Ectodermal cell (in vitro differentiated cells): ENCODE data around the gene VIPR1.
"Not testable (repeated sequence)": the region's sequence is repeated elsewhere in the genome, so short reads cannot be mapped to it uniquely, and the experiment has no call there.

Experiments used
- H3K27ac ChIP-seq: 2 replicates; pipeline ENCODE4 v1.7.0; 2013; ENCODE audit warnings: mild to moderate bottlenecking, low read depth, low read length; ENCODE audit not compliant: insufficient read depth, poor library complexity, severe bottlenecking
- H3K27me3 ChIP-seq: 2 replicates; pipeline ENCODE4 v1.7.0; 2013; ENCODE audit warnings: mild to moderate bottlenecking, low read length; ENCODE audit not compliant: insufficient read depth, control insufficient read depth, poor library complexity, severe bottlenecking
- H3K36me3 ChIP-seq: one replicate; pipeline ENCODE4 v1.7.0; 2013; ENCODE audit warnings: low read length; ENCODE audit not compliant: control insufficient read depth, insufficient read depth
- H3K4me1 ChIP-seq: one replicate; pipeline ENCODE4 v1.7.0; 2013; ENCODE audit warnings: low read length; ENCODE audit not compliant: control insufficient read depth, insufficient read depth
- H3K4me3 ChIP-seq: 2 replicates; pipeline ENCODE4 v1.7.0; 2013; ENCODE audit warnings: low read depth, low read length, control low read depth; ENCODE audit not compliant: insufficient read depth
- H3K9me3 ChIP-seq: 2 replicates; pipeline ENCODE4 v1.7.0; 2013; ENCODE audit warnings: mild to moderate bottlenecking, low read length, moderate library complexity; ENCODE audit not compliant: control insufficient read depth
- WGBS, 2 experiments: methylation state at CpG; one replicate each; pipeline ENCODE4 v1.1.7; 2013; ENCODE audit warnings: missing lambda C conversion rate in 2 of 2; 5-methylcytosine and 5-hydroxymethylcytosine counted together

The VIPR1 gene

DNA sequence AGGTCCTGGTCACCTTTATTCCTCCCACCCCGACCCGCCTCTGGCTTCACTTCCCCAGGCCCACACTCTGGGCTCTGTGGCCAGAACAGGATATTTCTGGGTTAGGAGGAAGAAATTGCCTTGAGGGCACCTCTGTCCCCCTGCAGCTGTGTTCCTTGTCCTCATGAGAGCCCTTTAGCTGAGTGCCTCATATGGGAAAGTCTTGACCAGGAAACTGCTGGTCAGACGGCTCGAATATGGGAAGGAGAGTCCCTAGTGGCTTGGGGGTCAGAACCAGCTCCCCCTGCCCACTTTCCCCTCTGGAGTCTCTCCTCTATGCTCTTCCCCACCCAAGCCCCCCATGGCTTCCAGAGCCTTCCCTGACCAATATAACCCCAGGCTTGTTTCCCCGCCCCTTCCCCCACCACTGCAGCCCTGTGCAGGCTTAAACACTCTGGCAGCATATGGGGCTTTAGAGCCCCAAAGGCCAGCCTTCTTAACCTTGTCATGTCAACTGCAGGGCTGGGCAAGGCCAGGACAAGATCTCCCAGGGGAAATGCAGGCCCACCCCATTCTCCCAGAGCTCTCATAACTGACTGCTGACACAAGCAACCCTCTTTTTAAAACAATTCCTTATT, 42.9 kb downstream of the VIPR1 start:
- 86 to 91% methylated on average over 5 of the region's 5 CpGs for WGBS, 2 experiments
- Histone ChIP-seq H3K4me1 (no peaks in the 10 kb centered on the region), H3K36me3 (no peaks in the 10 kb centered on the region), H3K4me3 (no peak overlapping the region), H3K9me3 (no peaks in the 10 kb centered on the region), H3K27ac (no peak overlapping the region), H3K27me3 (no peaks in the 10 kb centered on the region)

GRCh38 chr3:42546691-42547213, 44.3 kb downstream of the VIPR1 start:
- Histone ChIP-seq H3K27me3 (no peaks in the 10 kb centered on the region), H3K36me3 (no peaks in the 10 kb centered on the region), H3K9me3 (no peaks in the 10 kb centered on the region), H3K27ac (no peak overlapping the region), H3K4me3 (no peak overlapping the region), H3K4me1 (no peaks in the 10 kb centered on the region)
- 91 to 92% methylated on average over 3 of the region's 3 CpGs for WGBS, 2 experiments

- WGBS, 2 experiments = 44 to 47% methylated on average over 7 of the region's 7 CpGs
- H3K9me3 ChIP-seq = no peaks in the 10 kb centered on the region
Observed at GRCh38 chr3:42547401-42547945, 45.0 kb downstream of the VIPR1 start.

GRCh38 chr3:42549131-42549530, 46.7 kb downstream of the VIPR1 start:
- H3K36me3 ChIP-seq = peaks cover 12% of the 10 kb centered on the region
- H3K27ac ChIP-seq = no peak overlapping the region
- H3K27me3 ChIP-seq = no peaks in the 10 kb centered on the region
- no peaks in the 10 kb centered on the region for H3K9me3 ChIP-seq
- no peak overlapping the region for H3K4me3 ChIP-seq
- 89 to 92% methylated on average over 2 of the region's 2 CpGs for WGBS, 2 experiments
- H3K4me1 ChIP-seq = no peaks in the 10 kb centered on the region

More at GRCh38 chr3:42547401-42547945, 45.0 kb downstream of the VIPR1 start:
- no peaks in the 10 kb centered on the region for H3K36me3 ChIP-seq
- H3K27ac ChIP-seq = no peak overlapping the region
- no peaks in the 10 kb centered on the region for H3K4me1 ChIP-seq
- H3K27me3 ChIP-seq = no peaks in the 10 kb centered on the region
- no peak overlapping the region for H3K4me3 ChIP-seq

DNA sequence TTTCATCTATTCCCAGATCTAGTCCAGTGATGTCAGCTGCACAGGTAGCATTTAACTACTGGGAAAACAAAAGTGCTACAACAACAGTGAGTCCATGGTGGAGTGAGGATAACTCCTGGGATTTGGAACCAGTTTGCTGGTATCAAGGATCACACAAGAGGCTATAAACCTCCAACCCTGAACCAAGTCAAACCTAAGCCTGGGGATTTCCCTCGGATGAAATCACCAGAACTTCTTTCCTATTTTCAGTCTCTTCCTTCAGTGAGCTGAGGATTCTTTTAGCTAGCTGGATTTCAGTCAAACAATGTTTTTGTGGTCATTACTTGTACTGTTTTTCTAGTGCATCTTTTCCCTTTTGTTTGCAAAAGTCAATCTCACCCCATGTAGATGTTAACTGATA, 47.8 kb downstream of the VIPR1 start:
- 78 to 92% methylated on average over 1 of the region's 1 CpG for whole genome bisulfite sequencing, 2 experiments
- Histone ChIP-seq H3K27ac (no peak overlapping the region), H3K36me3 (peaks cover 13% of the 10 kb centered on the region), H3K4me1 (no peaks in the 10 kb centered on the region), H3K4me3 (no peak overlapping the region), H3K9me3 (no peaks in the 10 kb centered on the region), H3K27me3 (no peaks in the 10 kb centered on the region)

DNA sequence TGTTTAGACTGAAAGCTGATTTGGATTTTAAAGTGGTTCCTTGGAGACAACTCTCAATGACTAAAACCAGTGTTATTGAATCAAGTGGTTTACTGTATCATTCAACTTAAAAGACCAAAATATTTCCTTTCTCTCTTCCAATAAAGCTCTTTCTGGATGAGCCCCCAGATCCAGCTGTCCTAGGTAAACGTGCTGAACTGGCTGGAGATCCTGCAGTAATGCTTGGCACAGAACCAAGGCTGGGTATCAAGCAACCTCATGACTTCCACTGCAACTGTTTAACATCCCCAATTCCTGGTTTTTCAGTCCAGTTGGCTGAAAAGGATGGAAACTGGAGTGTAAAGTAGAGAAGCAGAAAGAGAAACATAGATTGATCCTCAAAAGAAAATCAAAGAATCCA, 50.4 kb downstream of the VIPR1 start:
- Histone ChIP-seq H3K27me3 (no peaks in the 10 kb centered on the region), H3K27ac (no peak overlapping the region), H3K4me1 (no peaks in the 10 kb centered on the region), H3K9me3 (no peaks in the 10 kb centered on the region), H3K4me3 (no peak overlapping the region), H3K36me3 (peaks cover 17% of the 10 kb centered on the region)
- WGBS, 2 experiments = 87 to 90% methylated on average over 1 of the region's 1 CpG

DNA sequence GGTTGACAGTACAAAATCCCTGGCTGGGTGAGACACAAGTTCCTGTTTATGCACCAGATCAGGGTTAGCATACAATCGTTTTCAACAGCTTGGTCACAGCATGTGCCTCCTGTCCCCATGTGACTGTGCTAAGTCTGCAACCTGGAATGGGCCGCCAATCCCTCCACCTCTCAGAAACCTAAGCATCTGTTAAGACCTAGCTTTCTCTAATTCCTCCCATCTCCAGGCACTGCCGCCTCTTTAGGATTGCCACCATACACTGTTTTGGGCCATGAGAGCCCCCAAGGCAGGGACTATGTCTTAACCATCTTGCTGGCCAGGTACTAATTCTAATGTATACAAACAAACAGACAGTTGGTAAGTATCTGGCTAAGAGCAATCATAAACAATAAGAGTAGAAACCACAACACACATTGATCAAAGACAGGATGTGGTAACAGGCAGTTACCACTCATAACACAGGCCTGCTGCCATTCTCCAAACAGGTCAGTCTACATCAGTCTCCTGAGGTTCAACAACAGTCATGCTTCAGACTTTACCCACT, 53.7 kb downstream of the VIPR1 start:
- no peaks in the 10 kb centered on the region for H3K9me3 ChIP-seq
- no peak overlapping the region for H3K4me3 ChIP-seq
- WGBS, 2 experiments = 87 to 93% methylated on average over 3 of the region's 3 CpGs
- no peaks in the 10 kb centered on the region for H3K4me1 ChIP-seq
- H3K27ac ChIP-seq = no peak overlapping the region
- peaks cover 23% of the 10 kb centered on the region for H3K36me3 ChIP-seq
- H3K27me3 ChIP-seq = no peaks in the 10 kb centered on the region

DNA sequence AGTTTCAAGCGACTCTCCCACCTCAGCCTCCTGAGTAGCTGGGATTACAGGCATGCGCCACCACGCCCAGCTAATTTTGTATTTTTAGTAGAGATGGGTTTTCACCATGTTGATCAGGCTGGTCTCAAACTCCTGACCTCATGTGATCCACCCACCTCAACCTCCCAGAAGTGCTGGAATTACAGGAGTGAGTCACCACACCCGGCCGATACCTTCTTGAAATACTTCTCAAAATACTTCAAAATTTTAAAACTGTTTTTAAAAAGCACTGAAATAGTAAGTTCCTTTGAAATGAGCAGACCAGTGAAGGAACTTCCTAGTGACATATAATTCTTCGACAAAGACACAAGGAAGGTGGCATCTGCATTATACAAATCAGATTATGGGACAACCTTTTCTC, 54.4 kb downstream of the VIPR1 start:
- not testable (repeated sequence) for H3K4me3 ChIP-seq, H3K9me3 ChIP-seq, H3K27me3 ChIP-seq, H3K27ac ChIP-seq, H3K4me1 ChIP-seq
- peaks cover 23% of the 10 kb centered on the region for H3K36me3 ChIP-seq
- 91 to 96% methylated on average over 3 to 6 of the region's 6 CpGs for WGBS, 2 experiments

- Histone ChIP-seq H3K27me3 (no peaks in the 10 kb centered on the region), H3K4me3 (no peak overlapping the region), H3K9me3 (no peaks in the 10 kb centered on the region), H3K27ac (no peak overlapping the region), H3K36me3 (peaks cover 21% of the 10 kb centered on the region), H3K4me1 (no peaks in the 10 kb centered on the region)
Observed at GRCh38 chr3:42557854-42558253, 55.4 kb downstream of the VIPR1 start.

DNA sequence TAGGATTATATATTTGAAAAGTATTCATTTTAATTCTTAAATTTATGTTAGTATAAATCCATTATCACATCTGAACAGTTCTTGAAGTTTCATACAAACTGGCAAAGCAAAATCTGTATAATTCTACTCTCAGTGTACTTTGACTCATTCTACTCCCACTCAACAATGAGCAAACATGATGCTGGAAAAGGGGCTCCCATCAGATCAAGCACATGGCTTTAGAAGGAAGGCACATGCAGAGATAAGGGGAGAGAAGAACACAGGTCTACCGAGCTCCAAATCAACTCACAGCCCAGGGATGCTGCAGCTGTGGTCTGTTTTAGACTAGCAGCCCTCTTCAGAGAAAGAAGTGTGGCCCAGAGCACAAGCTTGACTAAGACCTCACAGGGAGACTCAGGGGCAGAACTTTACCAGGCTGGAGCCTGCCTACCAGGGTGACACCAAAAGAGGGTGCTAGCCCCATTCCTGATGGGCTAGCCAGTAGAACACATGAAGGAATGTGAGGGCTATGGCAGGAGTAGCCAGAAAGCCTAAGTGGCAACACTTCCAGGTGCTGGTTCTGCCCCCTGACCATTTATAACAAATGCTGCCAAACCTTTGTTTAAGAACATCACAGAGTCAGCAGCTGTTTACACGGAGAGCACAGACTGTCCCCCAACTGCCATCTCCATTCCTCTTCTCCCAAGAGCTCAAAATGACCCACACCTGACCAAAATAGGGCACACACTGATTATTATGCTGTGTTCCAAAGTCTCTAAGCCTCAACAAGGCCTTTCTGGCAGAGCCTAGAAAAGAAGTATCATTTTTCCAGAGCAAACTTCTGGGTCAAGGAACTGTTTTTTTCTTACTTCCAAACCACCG, 59.8 kb downstream of the VIPR1 start:
- Histone ChIP-seq H3K4me3 (no peak overlapping the region), H3K27ac (no peak overlapping the region), H3K27me3 (no peaks in the 10 kb centered on the region), H3K36me3 (peaks cover 10% of the 10 kb centered on the region), H3K4me1 (no peaks in the 10 kb centered on the region), H3K9me3 (no peaks in the 10 kb centered on the region)
- 82 to 91% methylated on average over 3 of the region's 3 CpGs for WGBS, 2 experiments
